DOHH2 (cell line): ENCODE results near the gene HLX.

ENCODE experiments used
- EZH2phosphoT487 ChIP-seq: fragments of 200-600 bp; sonication (generic); IDR thresholded peaks from 2 replicates; pipeline ENCODE4 v1.6.1; 2017; ENCODE audit warnings: borderline replicate concordance, mild to moderate bottlenecking, antibody characterized with exemption, low read length, moderate library complexity, mixed read lengths
- TF ChIP-seq, protein P1 (sequence below): fragments of 200-600 bp; sonication (generic); IDR thresholded peaks from one replicate; pipeline ENCODE4 v1.5.1; 2014; ENCODE audit warnings: antibody characterized with exemption, mild to moderate bottlenecking, low read depth, low read length; ENCODE audit not compliant: poor library complexity, severe bottlenecking

GRCh38 chr1:220917101-220917500, 37.9 kb downstream of the HLX start:
- TF ChIP-seq, protein P1, sequence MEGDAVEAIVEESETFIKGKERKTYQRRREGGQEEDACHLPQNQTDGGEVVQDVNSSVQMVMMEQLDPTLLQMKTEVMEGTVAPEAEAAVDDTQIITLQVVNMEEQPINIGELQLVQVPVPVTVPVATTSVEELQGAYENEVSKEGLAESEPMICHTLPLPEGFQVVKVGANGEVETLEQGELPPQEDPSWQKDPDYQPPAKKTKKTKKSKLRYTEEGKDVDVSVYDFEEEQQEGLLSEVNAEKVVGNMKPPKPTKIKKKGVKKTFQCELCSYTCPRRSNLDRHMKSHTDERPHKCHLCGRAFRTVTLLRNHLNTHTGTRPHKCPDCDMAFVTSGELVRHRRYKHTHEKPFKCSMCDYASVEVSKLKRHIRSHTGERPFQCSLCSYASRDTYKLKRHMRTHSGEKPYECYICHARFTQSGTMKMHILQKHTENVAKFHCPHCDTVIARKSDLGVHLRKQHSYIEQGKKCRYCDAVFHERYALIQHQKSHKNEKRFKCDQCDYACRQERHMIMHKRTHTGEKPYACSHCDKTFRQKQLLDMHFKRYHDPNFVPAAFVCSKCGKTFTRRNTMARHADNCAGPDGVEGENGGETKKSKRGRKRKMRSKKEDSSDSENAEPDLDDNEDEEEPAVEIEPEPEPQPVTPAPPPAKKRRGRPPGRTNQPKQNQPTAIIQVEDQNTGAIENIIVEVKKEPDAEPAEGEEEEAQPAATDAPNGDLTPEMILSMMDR = no peak
- TF ChIP-seq EZH2phosphoT487 = no peak
